GM19351 (cell line): ENCODE data around the gene BRINP3.

Source experiments
- ATAC-seq: cut with Tn5 transposase; IDR thresholded peaks from one replicate; pipeline ENCODE4 v1.9.1; 2021; ENCODE audit warnings: mild to moderate bottlenecking, moderate library complexity; ENCODE audit not compliant: unreplicated experiment

BRINP3 gene

GRCh38 chr1:190327271-190327670 is 150.4 kb downstream of the BRINP3 start:
- no peak for ATAC-seq

DNA sequence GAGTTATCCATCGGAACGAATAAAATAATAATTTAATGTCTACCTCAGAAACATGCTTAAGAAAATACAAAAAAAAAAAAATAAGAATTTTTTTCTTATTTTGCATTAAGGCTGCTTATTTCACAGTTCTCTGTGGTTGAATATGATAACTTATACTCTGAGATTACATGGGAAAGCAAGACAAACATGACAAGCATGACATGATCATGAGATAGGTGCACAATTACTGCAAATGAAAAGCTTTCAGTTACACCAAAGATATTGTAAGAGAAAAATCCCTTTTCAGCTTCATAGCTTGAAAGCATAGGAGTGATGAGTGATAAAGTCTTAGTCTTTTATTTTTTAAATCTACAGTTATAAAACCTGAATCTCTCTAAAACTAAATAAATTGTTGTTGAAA is 154.1 kb downstream of the BRINP3 start:
- ATAC-seq: no peak

GRCh38 chr1:190322274-190322673 is 155.4 kb downstream of the BRINP3 start:
- ATAC-seq: no peak

DNA sequence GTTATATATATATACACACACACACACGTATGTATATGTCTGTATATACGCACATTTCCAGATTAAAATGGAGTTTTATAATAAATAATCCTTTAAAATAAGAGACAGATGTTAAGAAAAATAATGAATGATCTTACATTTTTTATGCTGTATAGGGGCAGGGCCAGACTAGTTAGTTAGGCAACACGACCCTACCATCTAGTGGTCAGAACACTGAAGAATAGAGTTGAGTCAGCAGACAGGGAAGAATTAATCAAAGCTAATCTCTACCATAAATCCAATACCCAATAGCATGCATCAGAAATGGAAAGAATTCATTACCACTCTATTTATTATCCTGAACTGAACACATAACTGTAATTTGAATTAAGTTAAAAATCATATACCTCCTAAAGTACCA is 156.7 kb downstream of the BRINP3 start:
- no peak for ATAC-seq

GRCh38 chr1:190312763-190313162 is 164.9 kb downstream of the BRINP3 start:
- ATAC-seq: no peak

GRCh38 chr1:190303501-190303900 is 174.2 kb downstream of the BRINP3 start:
- ATAC-seq: no peak

DNA sequence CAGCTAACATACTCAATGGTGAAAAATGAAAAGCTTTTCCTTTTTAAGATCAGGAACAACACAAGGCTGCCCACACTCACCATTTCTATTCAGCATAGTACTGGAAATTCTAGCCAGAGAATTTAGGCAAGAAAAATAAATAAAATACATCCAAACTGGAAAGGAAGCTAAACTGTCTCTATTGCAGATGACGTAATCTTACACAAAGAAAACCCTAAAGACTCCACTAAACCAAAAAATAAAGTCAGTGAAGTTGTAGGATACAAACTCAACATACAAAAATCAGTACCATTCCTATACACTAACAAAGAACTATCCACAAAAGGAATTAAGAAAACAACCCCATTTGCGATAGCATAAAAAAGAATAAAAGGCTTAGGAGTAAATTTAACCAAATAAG is 181.2 kb downstream of the BRINP3 start:
- ATAC-seq: no peak

DNA sequence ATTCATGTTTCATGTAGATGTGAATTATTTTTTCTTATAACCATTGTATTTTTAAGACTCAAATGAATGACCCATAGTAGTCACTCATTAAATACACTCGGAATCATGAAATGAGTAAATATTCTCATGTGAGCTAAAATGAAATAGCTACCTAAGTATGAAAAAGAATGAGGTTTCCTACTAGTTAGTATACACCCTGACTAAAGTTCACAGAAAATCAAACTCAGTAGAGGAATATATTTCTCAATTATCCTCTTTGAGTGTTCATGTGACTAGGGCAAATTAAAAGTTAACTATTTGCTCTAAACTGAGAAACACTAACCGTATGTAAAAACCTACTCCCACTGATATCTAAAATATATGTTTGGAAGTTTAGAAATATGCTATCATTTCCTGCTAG is 187.8 kb downstream of the BRINP3 start:
- no peak for ATAC-seq

DNA sequence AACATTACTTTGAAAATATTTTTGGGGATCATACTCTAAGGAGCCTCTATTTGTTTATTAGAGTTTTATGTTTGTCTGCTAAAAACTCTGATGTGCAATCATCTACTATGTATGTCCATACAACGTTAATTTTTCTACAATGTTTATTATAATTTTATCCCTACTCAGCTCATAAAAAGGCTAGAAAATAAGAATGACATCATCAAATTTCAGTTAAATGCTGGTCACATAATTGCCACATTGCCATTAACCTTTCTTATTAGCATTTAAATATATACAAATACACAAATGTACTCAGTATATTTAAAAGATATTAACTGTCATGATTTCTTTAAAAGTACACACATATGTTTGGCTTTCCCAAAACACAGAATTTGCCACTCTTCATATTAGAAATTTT is 191.6 kb downstream of the BRINP3 start:
- no peak for ATAC-seq

DNA sequence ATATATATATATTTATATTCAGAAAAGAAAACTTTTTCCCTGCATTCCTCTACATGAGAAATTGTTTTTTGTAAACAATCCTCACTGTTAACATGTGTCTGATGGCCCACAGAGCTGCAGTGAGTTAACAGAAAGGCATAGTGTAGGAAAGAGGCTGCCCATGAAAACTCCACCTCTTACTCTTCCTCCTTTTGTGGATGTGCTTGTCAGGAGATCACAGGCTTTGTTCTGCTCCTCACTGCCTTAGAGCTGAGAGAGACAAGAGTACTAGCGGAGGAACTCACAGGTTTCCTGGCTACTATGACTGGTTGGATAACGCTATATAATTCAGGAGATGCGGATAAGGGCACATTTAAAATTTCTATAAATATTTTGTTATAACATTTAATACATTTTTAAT is 200.6 kb downstream of the BRINP3 start:
- ATAC-seq: no peak

DNA sequence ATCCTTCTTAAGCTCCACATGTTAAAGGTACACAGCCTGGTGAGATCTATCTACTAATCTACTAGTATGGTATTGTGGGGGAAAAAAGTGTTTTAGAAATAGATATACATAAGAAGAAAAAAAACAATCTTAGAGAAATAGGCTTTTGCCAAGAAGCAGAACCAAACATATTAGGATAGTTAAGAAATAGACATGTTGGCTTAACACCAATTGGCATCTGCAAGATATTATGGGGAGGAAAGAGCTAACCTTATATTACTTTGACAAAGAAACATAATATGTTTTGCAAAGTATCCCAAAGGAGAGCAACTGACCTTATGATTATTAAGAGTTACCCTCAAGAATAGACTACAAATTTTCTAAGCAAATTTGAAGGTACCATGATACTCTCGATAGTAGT is 202.9 kb downstream of the BRINP3 start:
- ATAC-seq: no peak

GRCh38 chr1:190273161-190273560 is 204.5 kb downstream of the BRINP3 start:
- ATAC-seq: no peak

DNA sequence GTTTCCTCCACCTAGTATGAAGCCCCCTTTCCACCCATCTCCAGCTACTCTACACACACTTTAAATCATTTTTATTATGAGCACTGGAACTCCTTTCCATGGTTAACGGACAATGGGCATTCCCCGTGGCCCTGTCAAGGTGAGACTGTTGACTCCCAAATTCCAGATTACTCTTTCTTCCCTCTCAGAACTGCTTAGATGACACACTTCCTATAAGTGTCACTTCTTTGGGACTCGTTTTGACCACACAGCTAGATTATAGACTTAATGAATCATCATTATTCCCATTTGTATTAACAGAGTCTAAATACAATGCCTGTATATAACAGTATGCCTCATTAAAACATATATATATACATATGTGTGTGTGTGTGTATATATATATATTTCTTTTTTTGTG is 215.1 kb downstream of the BRINP3 start:
- ATAC-seq: no peak

GRCh38 chr1:190259424-190259823 is 218.2 kb downstream of the BRINP3 start:
- ATAC-seq: no peak

DNA sequence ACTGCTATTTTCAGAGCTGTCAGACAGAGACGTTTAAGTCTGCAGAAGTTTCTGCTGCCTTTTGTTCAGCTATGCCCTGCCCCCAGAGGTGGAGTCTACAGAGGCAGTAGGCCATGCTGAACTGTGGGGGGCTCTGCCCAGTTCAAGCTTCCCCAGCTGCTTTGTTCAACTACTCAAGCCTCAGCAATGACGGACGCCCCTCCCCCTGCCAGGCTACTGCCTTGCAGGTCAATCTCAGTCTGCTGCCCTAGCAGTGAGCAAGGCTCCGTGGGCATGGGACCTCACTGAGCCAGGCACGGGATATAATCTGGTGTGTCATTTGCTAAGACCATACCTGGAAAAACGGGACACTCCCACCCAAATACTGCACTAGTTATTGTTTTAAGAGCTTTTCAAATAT is 219.7 kb downstream of the BRINP3 start:
- no peak for ATAC-seq

GRCh38 chr1:190252046-190252445 is 225.6 kb downstream of the BRINP3 start:
- no peak for ATAC-seq

GRCh38 chr1:190250368-190250767 is 227.3 kb downstream of the BRINP3 start:
- ATAC-seq: no peak

DNA sequence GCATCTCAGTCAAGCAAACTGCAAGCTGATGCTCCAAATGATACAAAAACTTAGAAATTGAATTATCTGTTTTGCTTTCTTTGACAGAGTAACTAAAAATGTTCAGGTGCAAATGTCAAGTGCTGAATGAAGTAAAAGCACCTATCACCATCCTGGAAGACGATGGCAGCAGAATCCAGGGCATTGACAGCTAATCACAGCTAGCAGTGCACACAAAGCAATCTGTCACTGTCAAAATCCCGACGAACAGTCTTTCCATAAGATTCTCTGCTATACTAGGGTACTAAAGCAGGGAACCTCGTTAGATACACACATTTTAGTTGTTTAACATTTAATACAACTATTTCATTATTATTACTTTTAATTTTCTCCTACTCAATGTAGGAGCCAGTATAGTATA is 233.3 kb downstream of the BRINP3 start:
- no peak for ATAC-seq

DNA sequence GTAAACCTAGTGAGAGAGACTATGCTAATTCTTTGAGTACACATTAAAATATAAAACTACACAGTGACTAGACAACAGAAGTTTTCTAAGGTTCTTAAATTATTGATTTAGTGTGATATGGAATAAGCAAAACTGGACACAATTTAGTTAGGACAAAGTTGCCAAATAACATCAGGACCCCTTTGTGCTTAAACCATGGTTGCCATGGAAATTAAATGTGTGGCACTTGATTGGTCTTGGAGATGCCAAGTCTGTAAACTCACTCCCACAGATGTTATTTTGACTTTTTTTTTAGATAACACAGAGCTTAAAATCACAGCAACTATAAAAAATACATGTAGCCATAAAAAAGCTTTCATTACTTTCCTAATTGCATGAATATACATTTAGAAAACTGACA is 234.6 kb downstream of the BRINP3 start:
- ATAC-seq: no peak

DNA sequence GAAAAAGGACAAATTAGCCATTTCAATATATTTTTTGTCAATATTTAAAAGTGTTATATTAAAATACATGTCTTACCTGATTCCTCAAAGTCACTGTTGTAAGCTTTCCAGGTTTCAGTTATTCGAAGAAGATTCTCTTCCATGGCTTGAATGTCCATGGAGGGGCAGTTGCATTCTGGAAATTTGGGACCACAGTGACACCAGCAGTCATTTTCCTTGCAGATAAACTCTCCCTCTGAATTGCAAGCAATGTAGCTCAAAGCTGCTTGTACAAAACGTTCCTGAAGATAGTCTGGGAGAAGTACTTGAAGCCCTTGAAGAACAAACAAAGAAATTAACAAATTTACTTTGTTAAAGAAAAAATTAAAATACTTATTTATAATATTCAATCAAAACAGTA is 251.7 kb downstream of the BRINP3 start:
- ATAC-seq: no peak

DNA sequence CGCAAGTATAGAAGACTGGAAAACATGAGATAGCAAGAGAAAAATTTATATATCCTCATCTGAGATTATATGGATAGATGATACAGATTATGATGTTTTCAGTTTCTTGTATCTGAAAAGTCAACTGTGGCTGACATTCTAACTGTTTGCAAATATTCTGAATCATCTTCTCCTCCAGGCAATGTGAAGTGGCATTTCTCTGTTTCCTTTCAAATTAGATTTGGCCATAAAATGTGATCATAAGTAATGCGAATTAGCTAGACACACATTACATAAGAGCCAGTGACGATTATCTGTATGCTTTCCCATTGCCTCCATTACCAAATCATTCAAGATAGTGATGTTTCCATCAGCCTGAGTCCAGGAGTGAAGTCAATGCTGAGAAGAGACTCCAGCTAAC is 265.2 kb downstream of the BRINP3 start:
- no peak for ATAC-seq

GRCh38 chr1:190207733-190208132 is 269.9 kb downstream of the BRINP3 start:
- ATAC-seq: no peak

GRCh38 chr1:190205713-190206112 is 272.0 kb downstream of the BRINP3 start:
- no peak for ATAC-seq

GRCh38 chr1:190196020-190196419 is 281.6 kb downstream of the BRINP3 start:
- ATAC-seq: no peak
